ENCODE measurements around the gene SP5. TPM values are rescaled to one million over a fixed set of nuclear protein-coding genes. Genes with fewer than 3 reads are reported as not detected.
"Not testable (repeated sequence)": the region's sequence is repeated elsewhere in the genome, so short reads cannot be mapped to it uniquely, and the experiment has no call there.

The SP5 gene
- total and polyA plus RNA-seq, 2 donors (not counting 3 experiments of a cell fraction or from before 2014, with no cell fraction given): not detected

DNA sequence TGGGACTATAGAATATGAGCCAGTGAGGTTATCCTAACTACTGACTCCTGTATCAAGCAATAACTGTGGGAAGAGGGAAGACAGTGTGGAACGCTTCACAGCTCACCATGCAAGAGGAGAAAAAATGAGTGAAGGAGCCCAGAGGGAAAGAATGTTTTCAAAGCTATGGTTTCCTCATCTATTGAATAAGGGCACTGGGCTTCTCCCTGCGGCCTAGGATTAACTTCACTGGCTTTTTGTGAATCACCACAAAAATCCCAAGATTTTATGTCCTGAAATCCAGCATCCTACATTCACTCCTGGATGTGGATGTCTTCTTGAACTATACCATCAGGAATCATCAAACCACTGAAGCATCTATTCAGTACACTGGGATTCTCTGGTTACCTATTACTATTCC, 44.5 kb upstream of the SP5 start:
- no peak for FAIRE-seq
- Histone ChIP-seq H3K4me2 (ENCODE audit: insufficient read depth, low read length) (no peak overlapping the region), H3K79me2 (ENCODE audit: control insufficient read depth, insufficient read depth, low read length) (no peaks in the 10 kb centered on the region), H4K20me1 (replicated peaks; ENCODE audit: control insufficient read depth, extremely low read depth, insufficient read depth, low read length) (no peaks in the 10 kb centered on the region), H3K9me3 (replicated peaks; ENCODE audit: control insufficient read depth, insufficient read depth, low read length) (no peaks in the 10 kb centered on the region), H2AFZ (ENCODE audit: low read depth, low read length) (no peak overlapping the region), H3K36me3 (ENCODE audit: control insufficient read depth in 2 of 2, extremely low read depth in 1 of 2, insufficient read depth in 2 of 2, low read length in 2 of 2) (no peaks in the 10 kb centered on the region), H3K27ac (ENCODE audit: insufficient read depth, low read depth, low read length) (no peak overlapping the region), H3K9me1 (replicated peaks; ENCODE audit: control insufficient read depth, extremely low read depth, insufficient read depth, low read length) (no peaks in the 10 kb centered on the region), H3K4me3 (replicated peaks in 1 of 3; ENCODE audit: insufficient read depth in 1 of 3, low read depth in 1 of 3, low read length in 3 of 3) (no peak overlapping the region), H3K4me1 (ENCODE audit: control insufficient read depth, extremely low read depth, insufficient read depth, low read length) (no peaks in the 10 kb centered on the region), H3K27me3 (ENCODE audit: control insufficient read depth in 2 of 2, insufficient read depth in 2 of 2, low read length in 2 of 2) (no peaks in the 10 kb centered on the region), H3K9ac (replicated peaks; ENCODE audit: extremely low read depth, insufficient read depth, low read length) (no peak overlapping the region)
- dilution Hi-C loops (cut with MboI; ENCODE audit: extremely low pct_ligation_motif_present, low sequenced_read_pairs): no loop called here
- CTCF ChIA-PET: no interaction called here
- no peak for TF ChIP-seq POLR2A (IDR thresholded peaks at IDR 0.05; ENCODE audit: low read depth, low read length)
- no peak for DNase-seq (ENCODE audit: low read depth, low spot score)
- POLR2A ChIA-PET: no interaction called here
- no TSS peak for BruUV-seq (replicated peaks)
- intact Hi-C loops (cut with micrococcal nuclease): no loop called here

DNA sequence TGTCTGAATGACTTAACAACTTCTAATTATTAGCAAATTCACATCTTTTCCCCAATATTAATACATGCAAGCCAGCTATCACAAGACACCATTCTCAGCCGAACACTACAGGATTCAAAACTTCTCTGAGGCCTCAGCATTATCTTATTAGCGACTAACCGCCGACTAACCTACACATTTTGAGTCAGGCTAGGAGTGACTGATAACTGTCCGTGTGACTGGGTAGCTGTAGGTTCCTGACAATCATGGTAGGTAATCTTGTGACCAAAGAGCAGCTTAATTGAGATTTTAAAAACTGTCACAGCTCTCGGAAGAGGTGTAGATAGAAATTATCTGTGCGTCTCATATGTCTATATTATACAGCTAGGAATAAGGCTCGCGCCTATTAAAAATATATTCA, 44.1 kb upstream of the SP5 start:
- Histone ChIP-seq H3K9ac (replicated peaks; ENCODE audit: extremely low read depth, insufficient read depth, low read length) (no peak overlapping the region), H3K36me3 (ENCODE audit: control insufficient read depth in 2 of 2, extremely low read depth in 1 of 2, insufficient read depth in 2 of 2, low read length in 2 of 2) (no peaks in the 10 kb centered on the region), H3K79me2 (ENCODE audit: control insufficient read depth, insufficient read depth, low read length) (no peaks in the 10 kb centered on the region), H3K9me1 (replicated peaks; ENCODE audit: control insufficient read depth, extremely low read depth, insufficient read depth, low read length) (no peaks in the 10 kb centered on the region), H3K4me2 (ENCODE audit: insufficient read depth, low read length) (no peak overlapping the region), H3K4me3 (replicated peaks in 1 of 3; ENCODE audit: insufficient read depth in 1 of 3, low read depth in 1 of 3, low read length in 3 of 3) (no peak overlapping the region), H3K9me3 (replicated peaks; ENCODE audit: control insufficient read depth, insufficient read depth, low read length) (no peaks in the 10 kb centered on the region), H3K27ac (ENCODE audit: insufficient read depth, low read depth, low read length) (no peak overlapping the region), H3K4me1 (ENCODE audit: control insufficient read depth, extremely low read depth, insufficient read depth, low read length) (no peaks in the 10 kb centered on the region), H3K27me3 (ENCODE audit: control insufficient read depth in 2 of 2, insufficient read depth in 2 of 2, low read length in 2 of 2) (no peaks in the 10 kb centered on the region), H2AFZ (ENCODE audit: low read depth, low read length) (no peak overlapping the region), H4K20me1 (replicated peaks; ENCODE audit: control insufficient read depth, extremely low read depth, insufficient read depth, low read length) (no peaks in the 10 kb centered on the region)
- no peak for TF ChIP-seq EZH2 (IDR thresholded peaks at IDR 0.05; ENCODE audit: borderline replicate concordance, low read depth, low read length, severe bottlenecking)
- no peak for TF ChIP-seq POLR2AphosphoS5 (IDR thresholded peaks at IDR 0.05; ENCODE audit: insufficient read depth, low read depth, low read length)
- TF ChIP-seq POLR2A (IDR thresholded peaks at IDR 0.05; ENCODE audit: low read depth, low read length): no peak
- no peak for TF ChIP-seq JUN (IDR thresholded peaks at IDR 0.05; ENCODE audit: borderline replicate concordance, insufficient read depth, insufficient read length, low read depth)
- no peak for TF ChIP-seq MYC (IDR thresholded peaks at IDR 0.05; ENCODE audit: low read depth, low read length)
- TF ChIP-seq, protein P1, sequence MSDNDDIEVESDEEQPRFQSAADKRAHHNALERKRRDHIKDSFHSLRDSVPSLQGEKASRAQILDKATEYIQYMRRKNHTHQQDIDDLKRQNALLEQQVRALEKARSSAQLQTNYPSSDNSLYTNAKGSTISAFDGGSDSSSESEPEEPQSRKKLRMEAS (IDR thresholded peaks at IDR 0.05; ENCODE audit: insufficient read depth, insufficient read length): no peak
- TF ChIP-seq FOS (IDR thresholded peaks at IDR 0.05; ENCODE audit: borderline replicate concordance, insufficient read depth, low read length): no peak
- TF ChIP-seq, protein P2, sequence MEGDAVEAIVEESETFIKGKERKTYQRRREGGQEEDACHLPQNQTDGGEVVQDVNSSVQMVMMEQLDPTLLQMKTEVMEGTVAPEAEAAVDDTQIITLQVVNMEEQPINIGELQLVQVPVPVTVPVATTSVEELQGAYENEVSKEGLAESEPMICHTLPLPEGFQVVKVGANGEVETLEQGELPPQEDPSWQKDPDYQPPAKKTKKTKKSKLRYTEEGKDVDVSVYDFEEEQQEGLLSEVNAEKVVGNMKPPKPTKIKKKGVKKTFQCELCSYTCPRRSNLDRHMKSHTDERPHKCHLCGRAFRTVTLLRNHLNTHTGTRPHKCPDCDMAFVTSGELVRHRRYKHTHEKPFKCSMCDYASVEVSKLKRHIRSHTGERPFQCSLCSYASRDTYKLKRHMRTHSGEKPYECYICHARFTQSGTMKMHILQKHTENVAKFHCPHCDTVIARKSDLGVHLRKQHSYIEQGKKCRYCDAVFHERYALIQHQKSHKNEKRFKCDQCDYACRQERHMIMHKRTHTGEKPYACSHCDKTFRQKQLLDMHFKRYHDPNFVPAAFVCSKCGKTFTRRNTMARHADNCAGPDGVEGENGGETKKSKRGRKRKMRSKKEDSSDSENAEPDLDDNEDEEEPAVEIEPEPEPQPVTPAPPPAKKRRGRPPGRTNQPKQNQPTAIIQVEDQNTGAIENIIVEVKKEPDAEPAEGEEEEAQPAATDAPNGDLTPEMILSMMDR (IDR thresholded peaks at IDR 0.05; ENCODE audit: extremely low read depth in 1 of 2, insufficient read depth in 1 of 2, low read depth in 1 of 2, low read length in 2 of 2): no peak
- no peak for TF ChIP-seq GATA2 (IDR thresholded peaks at IDR 0.05; ENCODE audit: insufficient read depth, insufficient read length, low read depth, low read length)
- FAIRE-seq: no peak
- POLR2A ChIA-PET: no interaction called here
- CTCF ChIA-PET: no interaction called here
- DNase-seq (ENCODE audit: low read depth, low spot score): no peak
- BruUV-seq (replicated peaks): no TSS peak
- dilution Hi-C loops (cut with MboI; ENCODE audit: extremely low pct_ligation_motif_present, low sequenced_read_pairs) (no loop called here), intact Hi-C loops (cut with micrococcal nuclease) (no loop called here)

DNA sequence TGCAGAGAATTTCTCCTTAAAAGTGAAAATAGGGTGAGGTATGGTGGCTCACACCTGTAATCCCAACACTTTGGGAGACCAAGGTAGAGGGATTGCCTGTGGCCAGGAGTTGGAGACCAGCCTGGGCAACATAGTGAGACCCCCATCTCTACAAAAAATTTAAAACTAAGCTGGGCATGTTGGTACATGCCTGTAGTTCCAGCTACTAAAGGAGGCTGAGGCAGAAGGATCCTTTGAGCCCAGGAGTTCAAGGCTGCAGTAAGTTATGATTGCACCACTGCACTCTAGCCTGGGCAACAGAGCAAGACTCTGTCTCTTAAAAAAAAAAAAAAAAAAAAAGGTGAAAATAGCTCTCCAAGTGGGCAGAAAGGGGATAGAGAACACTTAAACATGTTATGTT, 40.9 kb upstream of the SP5 start:
- H3K9me3 ChIP-seq (replicated peaks; ENCODE audit: control insufficient read depth, insufficient read depth, low read length); intact Hi-C loops (cut with micrococcal nuclease); H3K27me3 ChIP-seq (ENCODE audit: control insufficient read depth in 2 of 2, insufficient read depth in 2 of 2, low read length in 2 of 2); BruUV-seq (replicated peaks); H3K27ac ChIP-seq (ENCODE audit: insufficient read depth, low read depth, low read length); H3K9ac ChIP-seq (replicated peaks; ENCODE audit: extremely low read depth, insufficient read depth, low read length); H3K4me3 ChIP-seq (replicated peaks in 1 of 3; ENCODE audit: insufficient read depth in 1 of 3, low read depth in 1 of 3, low read length in 3 of 3); H3K9me1 ChIP-seq (replicated peaks; ENCODE audit: control insufficient read depth, extremely low read depth, insufficient read depth, low read length); H3K36me3 ChIP-seq (ENCODE audit: control insufficient read depth in 2 of 2, extremely low read depth in 1 of 2, insufficient read depth in 2 of 2, low read length in 2 of 2); H3K4me2 ChIP-seq (ENCODE audit: insufficient read depth, low read length); dilution Hi-C loops (cut with MboI; ENCODE audit: extremely low pct_ligation_motif_present, low sequenced_read_pairs); H4K20me1 ChIP-seq (replicated peaks; ENCODE audit: control insufficient read depth, extremely low read depth, insufficient read depth, low read length); DNase-seq (ENCODE audit: low read depth, low spot score); CTCF ChIA-PET; H3K4me1 ChIP-seq (ENCODE audit: control insufficient read depth, extremely low read depth, insufficient read depth, low read length); POLR2A ChIA-PET; H3K79me2 ChIP-seq (ENCODE audit: control insufficient read depth, insufficient read depth, low read length); H2AFZ ChIP-seq (ENCODE audit: low read depth, low read length); FAIRE-seq: not testable (repeated sequence)

Measured in endothelial cell of umbilical vein (primary cell).